Thyroid gland (tissue), 4 donors: Measurements from ENCODE around the gene SERPINA12.

Experiments used
- POLR2A ChIP-seq, 2 donors: fragments of 450-650 bp; IDR thresholded peaks; one replicate each; pipeline ENCODE4 v1.6.1; 2017; ENCODE audit warnings: antibody characterized with exemption in 2 of 2, mild to moderate bottlenecking in 2 of 2, moderate library complexity in 1 of 2
- TF ChIP-seq, protein P1 (sequence below), 6 experiments: fragments of 200-600 bp in 3 of 6; fragments of 450-650 bp in 3 of 6; sonication (generic) in 3 of 6; IDR thresholded peaks; one replicate each; pipeline ENCODE4 v1.5.1; 2016 to 2019; ENCODE audit warnings: antibody characterized with exemption in 6 of 6, mild to moderate bottlenecking in 2 of 6, inconsistent platforms in 1 of 6, moderate library complexity in 1 of 6

DNA sequence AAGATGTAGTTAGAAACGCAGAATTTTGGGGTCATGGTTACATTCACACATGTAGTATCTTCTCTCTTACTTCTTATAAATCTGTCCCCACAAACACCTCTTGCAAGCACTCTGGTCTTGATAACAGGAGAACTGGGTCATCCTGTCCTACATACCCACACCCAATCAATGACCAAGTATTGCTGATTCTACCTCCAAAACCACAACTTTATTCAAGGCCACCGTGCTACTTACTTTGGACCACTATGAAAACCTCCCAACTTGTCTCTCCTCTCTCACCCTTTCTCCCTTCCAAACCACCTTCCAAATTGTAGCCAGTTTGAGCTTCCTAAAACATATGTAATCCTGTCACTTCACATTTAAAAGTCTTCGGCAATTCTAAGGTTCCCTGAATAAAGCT is 62.1 kb downstream of the SERPINA12 start:
- TF ChIP-seq, protein P1, sequence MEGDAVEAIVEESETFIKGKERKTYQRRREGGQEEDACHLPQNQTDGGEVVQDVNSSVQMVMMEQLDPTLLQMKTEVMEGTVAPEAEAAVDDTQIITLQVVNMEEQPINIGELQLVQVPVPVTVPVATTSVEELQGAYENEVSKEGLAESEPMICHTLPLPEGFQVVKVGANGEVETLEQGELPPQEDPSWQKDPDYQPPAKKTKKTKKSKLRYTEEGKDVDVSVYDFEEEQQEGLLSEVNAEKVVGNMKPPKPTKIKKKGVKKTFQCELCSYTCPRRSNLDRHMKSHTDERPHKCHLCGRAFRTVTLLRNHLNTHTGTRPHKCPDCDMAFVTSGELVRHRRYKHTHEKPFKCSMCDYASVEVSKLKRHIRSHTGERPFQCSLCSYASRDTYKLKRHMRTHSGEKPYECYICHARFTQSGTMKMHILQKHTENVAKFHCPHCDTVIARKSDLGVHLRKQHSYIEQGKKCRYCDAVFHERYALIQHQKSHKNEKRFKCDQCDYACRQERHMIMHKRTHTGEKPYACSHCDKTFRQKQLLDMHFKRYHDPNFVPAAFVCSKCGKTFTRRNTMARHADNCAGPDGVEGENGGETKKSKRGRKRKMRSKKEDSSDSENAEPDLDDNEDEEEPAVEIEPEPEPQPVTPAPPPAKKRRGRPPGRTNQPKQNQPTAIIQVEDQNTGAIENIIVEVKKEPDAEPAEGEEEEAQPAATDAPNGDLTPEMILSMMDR (IDR thresholded peaks at IDR 0.05), result no peak
- TF ChIP-seq POLR2A (IDR thresholded peaks at IDR 0.05), result no peak
